H9 (cell line): ENCODE data around the gene SEMG2. TPM values are rescaled to one million over a fixed set of nuclear protein-coding genes. Genes with fewer than 3 reads are reported as not detected.

Experiments used
- DNase-seq: peaks from one replicate; pipeline ENCODE4 v3.0.0-alpha.2; 2017
- H2AFZ ChIP-seq: one replicate; pipeline ENCODE4 v1.6.1; 2013; ENCODE audit warnings: mild to moderate bottlenecking, low read length, control low read depth, moderate library complexity
- H2AK5ac ChIP-seq: 2 replicates; pipeline ENCODE4 v1.6.1; 2013; ENCODE audit warnings: low read length, control low read depth, mixed read lengths; ENCODE audit not compliant: insufficient read length
- H2BK120ac ChIP-seq: one replicate; pipeline ENCODE4 v1.6.1; 2013; ENCODE audit warnings: low read depth, mild to moderate bottlenecking, low read length, control low read depth, inconsistent platforms; ENCODE audit not compliant: poor library complexity, severe bottlenecking
- H2BK12ac ChIP-seq: 2 replicates; pipeline ENCODE4 v1.6.1; 2013; ENCODE audit warnings: low read length, control low read depth, mixed read lengths, low read depth; ENCODE audit not compliant: insufficient read length
- H2BK15ac ChIP-seq: 2 replicates; pipeline ENCODE4 v1.6.1; 2013; ENCODE audit warnings: low read depth, low read length, control low read depth
- H2BK20ac ChIP-seq: one replicate; pipeline ENCODE4 v1.6.1; 2013; ENCODE audit warnings: low read depth, mild to moderate bottlenecking, low read length, control low read depth, inconsistent platforms; ENCODE audit not compliant: poor library complexity, severe bottlenecking
- H2BK5ac ChIP-seq: 2 replicates; pipeline ENCODE4 v1.6.1; 2013; ENCODE audit warnings: low read length, control low read depth, mixed read lengths; ENCODE audit not compliant: insufficient read length
- H3K14ac ChIP-seq: 2 replicates; pipeline ENCODE4 v1.6.1; 2013; ENCODE audit warnings: low read length, control low read depth; ENCODE audit not compliant: insufficient read depth
- H3K18ac ChIP-seq: 2 replicates; pipeline ENCODE4 v1.6.1; 2013; ENCODE audit warnings: low read depth, mild to moderate bottlenecking, mixed read lengths, low read length, control low read depth; ENCODE audit not compliant: insufficient read length
- H3K23ac ChIP-seq: 2 replicates; pipeline ENCODE4 v1.6.1; 2013; ENCODE audit warnings: low read length, control low read depth, mixed read lengths, low read depth; ENCODE audit not compliant: insufficient read length
- H3K23me2 ChIP-seq: 2 replicates; pipeline ENCODE4 v1.6.1; 2013; ENCODE audit warnings: low read depth, mild to moderate bottlenecking, mixed read lengths, low read length, control low read depth; ENCODE audit not compliant: insufficient read length, poor library complexity, severe bottlenecking
- H3K27ac ChIP-seq: 2 replicates; pipeline ENCODE4 v1.5.1; 2013; ENCODE audit warnings: low read length, control low read depth, mixed read lengths, low read depth; ENCODE audit not compliant: insufficient read length
- H3K27me3 ChIP-seq: 2 replicates; pipeline ENCODE4 v1.6.1; 2013; ENCODE audit warnings: low read length, control low read depth, inconsistent platforms; ENCODE audit not compliant: insufficient read depth
- H3K4ac ChIP-seq: 2 replicates; pipeline ENCODE4 v1.6.1; 2013; ENCODE audit warnings: low read depth, mild to moderate bottlenecking, control low read depth, inconsistent platforms, low read length, moderate library complexity
- H3K4me1 ChIP-seq: 2 replicates; pipeline ENCODE4 v1.6.1; 2013; ENCODE audit warnings: low read length, control low read depth, inconsistent platforms; ENCODE audit not compliant: insufficient read depth
- H3K4me2 ChIP-seq: 2 replicates; pipeline ENCODE4 v1.6.1; 2013; ENCODE audit warnings: low read length, control low read depth, mixed read lengths; ENCODE audit not compliant: insufficient read length, insufficient read depth
- H3K56ac ChIP-seq: 2 replicates; pipeline ENCODE4 v1.6.1; 2013; ENCODE audit warnings: low read depth, mild to moderate bottlenecking, mixed read lengths, low read length, control low read depth; ENCODE audit not compliant: insufficient read length
- H3K79me1 ChIP-seq: 2 replicates; pipeline ENCODE4 v1.6.1; 2013; ENCODE audit warnings: low read depth, mild to moderate bottlenecking, moderate library complexity, low read length, control low read depth, inconsistent platforms; ENCODE audit not compliant: insufficient read depth, poor library complexity, severe bottlenecking
- H3K79me2 ChIP-seq: 2 replicates; pipeline ENCODE4 v1.6.1; 2013; ENCODE audit warnings: low read length, control low read depth, inconsistent platforms; ENCODE audit not compliant: insufficient read depth
- H3K9ac ChIP-seq: 2 replicates; pipeline ENCODE4 v1.6.1; 2013; ENCODE audit warnings: low read length, control low read depth, mixed read lengths; ENCODE audit not compliant: insufficient read length; ENCODE audit errors: extremely low read depth
- H3K9me3 ChIP-seq: one replicate; pipeline ENCODE4 v1.6.1; 2013; ENCODE audit warnings: low read depth, low read length, inconsistent platforms; ENCODE audit not compliant: control insufficient read depth
- H3T11ph ChIP-seq: one replicate; pipeline ENCODE4 v1.6.1; 2013; ENCODE audit warnings: mild to moderate bottlenecking, low read length, control low read depth, inconsistent platforms
- H4K20me1 ChIP-seq: one replicate; pipeline ENCODE4 v1.6.1; 2013; ENCODE audit not compliant: control insufficient read depth, insufficient read length, insufficient read depth
- H4K5ac ChIP-seq: 2 replicates; pipeline ENCODE4 v1.6.1; 2013; ENCODE audit warnings: low read depth, mild to moderate bottlenecking, mixed read lengths, low read length, control low read depth; ENCODE audit not compliant: insufficient read length
- H4K8ac ChIP-seq: replicated peaks from 2 replicates; pipeline ENCODE4 v1.6.1; 2013; ENCODE audit warnings: low read length, control low read depth, mixed read lengths, low read depth; ENCODE audit not compliant: insufficient read length
- H4K91ac ChIP-seq: 2 replicates; pipeline ENCODE4 v1.6.1; 2013; ENCODE audit warnings: low read depth, mild to moderate bottlenecking, moderate library complexity, mixed read lengths, low read length, control low read depth; ENCODE audit not compliant: insufficient read length
- H3K27ac Mint-ChIP-seq, 3 experiments: 2 replicates in 2 of 3; 3 replicates in 1 of 3; pipeline ENCODE4 v1.8.0; 2020 to 2021; ENCODE audit warnings: mixed read lengths in 3 of 3, mild to moderate bottlenecking in 1 of 3, moderate library complexity in 1 of 3
- H3K27me3 Mint-ChIP-seq: 2 replicates; pipeline ENCODE4 v1.8.0; 2021; ENCODE audit warnings: low read depth, mild to moderate bottlenecking, moderate library complexity, mixed read lengths
- H3K36me3 Mint-ChIP-seq, 3 experiments: 2 replicates in 2 of 3; 3 replicates in 1 of 3; pipeline ENCODE4 v1.8.0; 2020 to 2021; ENCODE audit warnings: low read depth in 3 of 3, mixed read lengths in 3 of 3; ENCODE audit not compliant: insufficient read depth in 1 of 3
- H3K4me1 Mint-ChIP-seq, 2 experiments: 2 replicates each; pipeline ENCODE4 v1.8.0; 2020; ENCODE audit warnings: mixed read lengths in 2 of 2
- H3K4me3 Mint-ChIP-seq, 2 experiments: 2 replicates in 1 of 2; 3 replicates in 1 of 2; pipeline ENCODE4 v1.8.0; 2020 to 2021; ENCODE audit warnings: mild to moderate bottlenecking in 2 of 2, mixed read lengths in 2 of 2, moderate library complexity in 1 of 2
- H3K9me3 Mint-ChIP-seq, 2 experiments: 2 replicates in 1 of 2; 3 replicates in 1 of 2; pipeline ENCODE4 v1.8.0; 2020; ENCODE audit warnings: mild to moderate bottlenecking in 2 of 2, mixed read lengths in 2 of 2, moderate library complexity in 1 of 2
- CTCF ChIP-seq: fragments of 200-600 bp; sonication (generic); conservative IDR thresholded peaks from 3 replicates; pipeline ENCODE4 v1.8.0; 2021; ENCODE audit warnings: antibody characterized with exemption, mild to moderate bottlenecking
- WGBS: extraction: QIAGEN DNeasy Blood & Tissue Kit; methylation state at CpG from one replicate; pipeline ENCODE4 v1.1.7; 2013; ENCODE audit warnings: missing lambda C conversion rate, low lambda C conversion rate, mixed read lengths; ENCODE audit not compliant: insufficient read length; ENCODE audit errors: extremely low coverage; 5-methylcytosine and 5-hydroxymethylcytosine counted together
- total RNA-seq: library from RNA; stranded (reverse); gene quantifications from 2 replicates; pipeline ENCODE4 v1.2.1, GENCODE V29; 2021

The SEMG2 gene
- total RNA-seq, 1 experiment from 2014 or later = not detected

GRCh38 chr20:45257161-45257560 lies 36.0 kb downstream of the SEMG2 start:
- peaks cover 4% of the 10 kb centered on the region; the same call in 1 of the 2 replicates for H3K4me1 ChIP-seq
- no peak overlapping the region for H3K27ac ChIP-seq
- no peaks in the 10 kb centered on the region for H4K20me1 ChIP-seq
- no peak overlapping the region for H4K5ac ChIP-seq
- no peak for DNase-seq
- no peak overlapping the region for H3K56ac ChIP-seq
- H4K8ac ChIP-seq = no peak overlapping the region
- Mint-ChIP-seq H3K4me1 (peaks cover 16 to 21% of the 10 kb centered on the region in 2 experiments), H3K27ac (no peak overlapping the region), H3K9me3 (no peaks in the 10 kb centered on the region), H3K36me3 (no peaks in the 10 kb centered on the region), H3K27me3 (peaks cover 7% of the 10 kb centered on the region), H3K4me3 (no peak overlapping the region)
- no peak for TF ChIP-seq CTCF
- no peaks in the 10 kb centered on the region for H3K9me3 ChIP-seq
- no peaks in the 10 kb centered on the region for H3K23me2 ChIP-seq
- H3K27me3 ChIP-seq = no peaks in the 10 kb centered on the region
- H3K23ac ChIP-seq = no peak overlapping the region
- no peak overlapping the region for H3K9ac ChIP-seq
- H2BK120ac ChIP-seq = no peak overlapping the region
- no peak overlapping the region for H4K91ac ChIP-seq
- no peak overlapping the region for H2BK5ac ChIP-seq
- H3K79me1 ChIP-seq = no peaks in the 10 kb centered on the region
- no peak overlapping the region for H2BK20ac ChIP-seq
- no CpG with 5 or more reads among the region's 3 CpGs for WGBS
- H2AFZ ChIP-seq = no peak overlapping the region
- H3K79me2 ChIP-seq = no peaks in the 10 kb centered on the region
- no peak overlapping the region for H3K14ac ChIP-seq
- H2AK5ac ChIP-seq = no peak overlapping the region
- H3K18ac ChIP-seq = no peak overlapping the region
- no peak overlapping the region for H2BK12ac ChIP-seq
- no peak overlapping the region for H3K4me2 ChIP-seq
- no peak overlapping the region for H3K4ac ChIP-seq
- no peak overlapping the region for H3T11ph ChIP-seq
- no peak overlapping the region for H2BK15ac ChIP-seq
